22Rv1 (cell line): ENCODE data around the gene IMMP2L.

ENCODE experiments used
- H3K27ac ChIP-seq: fragments of 450-650 bp; 2 replicates; pipeline ENCODE4 v1.5.1; 2017
- CTCF ChIP-seq: fragments of 450-650 bp; IDR thresholded peaks from 2 replicates; pipeline ENCODE4 v1.5.1; 2017; ENCODE audit warnings: mild to moderate bottlenecking
- ZFX ChIP-seq: fragments of 450-650 bp; IDR thresholded peaks from 2 replicates; pipeline ENCODE4 v1.6.1; 2017; ENCODE audit warnings: antibody characterized with exemption, borderline replicate concordance

IMMP2L gene

GRCh38 chr7:111137296-111138192, 424.7 kb downstream of the IMMP2L start:
- TF ChIP-seq ZFX (no peak), CTCF (no peak)
- no peak overlapping the region for H3K27ac ChIP-seq

GRCh38 chr7:111132833-111133232, 429.5 kb downstream of the IMMP2L start:
- TF ChIP-seq ZFX (no peak), CTCF (no peak)
- H3K27ac ChIP-seq: no peak overlapping the region

GRCh38 chr7:111129435-111129834, 432.9 kb downstream of the IMMP2L start:
- no peak for TF ChIP-seq CTCF
- no peak for TF ChIP-seq ZFX
- no peak overlapping the region for H3K27ac ChIP-seq

- H3K27ac ChIP-seq: no peak overlapping the region
- TF ChIP-seq CTCF (no peak), ZFX (no peak)
Measured at GRCh38 chr7:111126987-111127386, 435.3 kb downstream of the IMMP2L start.

GRCh38 chr7:111115966-111116365, 446.3 kb downstream of the IMMP2L start:
- TF ChIP-seq CTCF (no peak), ZFX (no peak)
- no peak overlapping the region for H3K27ac ChIP-seq

GRCh38 chr7:111113263-111114017, 448.9 kb downstream of the IMMP2L start:
- TF ChIP-seq ZFX (no peak), CTCF (no peak)
- no peak overlapping the region for H3K27ac ChIP-seq

GRCh38 chr7:111112439-111112838, 449.9 kb downstream of the IMMP2L start:
- no peak for TF ChIP-seq CTCF
- TF ChIP-seq ZFX: no peak
- no peak overlapping the region for H3K27ac ChIP-seq
